Stimulated activated naive CD8-positive, alpha-beta T cell treated with anti-CD3 and anti-CD28 coated beads, Interleukin-15, amount 100 ng/mL, for 72 hours (primary cell): Measurements from ENCODE around the gene MMP25.
"Not testable (repeated sequence)": the region's sequence is repeated elsewhere in the genome, so short reads cannot be mapped to it uniquely, and the experiment has no call there.

Source experiments
- ATAC-seq: fragments of 150-1000 bp; cut with Tn5 transposase; 2 replicates; pipeline ENCODE4 v1.10.0; 2021; ENCODE audit warnings: mild to moderate bottlenecking, moderate library complexity
- DNase-seq, 2 donors: peaks; one replicate each; pipeline ENCODE4 v3.0.0; 2021 to 2022
- H3K27ac Mint-ChIP-seq, 2 donors: one replicate each; pipeline ENCODE4 v1.8.0; 2022; ENCODE audit warnings: mild to moderate bottlenecking in 2 of 2, mixed read lengths in 2 of 2, moderate library complexity in 2 of 2
- H3K27me3 Mint-ChIP-seq: one replicate; pipeline ENCODE4 v1.8.0; 2022; ENCODE audit warnings: mixed read lengths
- H3K4me1 Mint-ChIP-seq: one replicate; pipeline ENCODE4 v1.8.0; 2022; ENCODE audit warnings: mild to moderate bottlenecking, mixed read lengths
- H3K4me3 Mint-ChIP-seq, 2 donors: one replicate each; pipeline ENCODE4 v1.8.0; 2022; ENCODE audit warnings: mild to moderate bottlenecking in 2 of 2, mixed read lengths in 2 of 2, moderate library complexity in 1 of 2
- H3K9me3 Mint-ChIP-seq, 2 donors: one replicate each; pipeline ENCODE4 v1.8.0; 2022; ENCODE audit warnings: mixed read lengths in 2 of 2

The MMP25 gene

GRCh38 chr16:3083408-3083807 lies 37.0 kb downstream of the MMP25 start:
- H3K27ac Mint-ChIP-seq, H3K4me3 Mint-ChIP-seq, ATAC-seq, DNase-seq, H3K27me3 Mint-ChIP-seq: not testable (repeated sequence)
- peaks cover 13 to 14% of the 10 kb centered on the region in 2 donors for H3K9me3 Mint-ChIP-seq
- peaks cover 48% of the 10 kb centered on the region for H3K4me1 Mint-ChIP-seq

- H3K4me3 Mint-ChIP-seq, result no peak overlapping the region
- DNase-seq (no peak), ATAC-seq (no peak)
- no peak overlapping the region for H3K27ac Mint-ChIP-seq
- peaks cover 13 to 14% of the 10 kb centered on the region in 2 donors for H3K9me3 Mint-ChIP-seq
- H3K27me3 Mint-ChIP-seq, result no peaks in the 10 kb centered on the region
- peaks cover 46% of the 10 kb centered on the region for H3K4me1 Mint-ChIP-seq
Measured at GRCh38 chr16:3084491-3084890, 38.1 kb downstream of the MMP25 start.

DNA sequence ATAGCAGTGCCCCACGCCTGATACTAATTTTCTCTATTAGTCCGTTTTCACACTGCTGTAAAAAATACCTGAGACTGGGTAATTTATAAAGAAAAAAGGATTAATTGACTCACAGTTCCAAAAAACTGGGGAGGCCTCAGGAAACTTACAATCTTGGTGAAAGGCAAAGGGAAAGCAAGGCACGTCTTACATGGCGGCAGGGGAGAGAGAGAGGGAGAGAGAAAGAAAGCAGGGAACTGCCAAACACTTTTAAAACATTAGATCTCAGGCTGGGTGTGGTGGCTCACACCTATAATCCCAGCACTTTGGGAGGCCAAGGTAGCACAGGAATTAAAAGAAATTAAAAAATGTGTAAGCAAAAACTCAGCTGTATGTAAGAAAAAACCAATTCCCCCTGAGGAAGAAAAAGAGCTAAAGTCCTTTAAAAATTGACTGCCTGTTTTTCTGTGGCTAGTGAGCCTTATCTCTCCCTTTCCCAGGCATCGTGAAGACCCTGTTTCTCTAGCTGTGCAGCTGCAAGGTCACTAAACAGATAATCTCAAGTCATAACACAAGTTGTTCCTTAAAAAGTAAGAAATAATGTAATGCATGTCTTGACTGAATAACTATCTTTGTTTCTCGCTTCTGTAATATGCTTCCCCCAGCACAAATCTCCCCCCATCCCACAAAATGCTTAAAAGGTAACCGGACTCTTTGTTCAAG lies 38.8 kb downstream of the MMP25 start:
- Mint-ChIP-seq H3K27me3 (no peaks in the 10 kb centered on the region), H3K9me3 (peaks cover 7 to 8% of the 10 kb centered on the region in 2 donors), H3K4me1 (peaks cover 46% of the 10 kb centered on the region), H3K27ac (peak overlapping the region in 1 of 2 donors; percentile 15), H3K4me3 (no peak overlapping the region)
- ATAC-seq, result no peak
- no peak for DNase-seq

GRCh38 chr16:3085868-3086595 lies 39.7 kb downstream of the MMP25 start:
- H3K27ac Mint-ChIP-seq, result peak overlapping the region in 1 of 2 donors; percentile 19
- no peak for DNase-seq
- peak overlapping the region in 1 of 2 donors; percentile 15 for H3K4me3 Mint-ChIP-seq
- H3K4me1 Mint-ChIP-seq, result peaks cover 49% of the 10 kb centered on the region
- H3K27me3 Mint-ChIP-seq, result no peaks in the 10 kb centered on the region
- ATAC-seq, result no peak
- H3K9me3 Mint-ChIP-seq, result peaks cover 1% of the 10 kb centered on the region in 2 donors

GRCh38 chr16:3086596-3087242 lies 40.4 kb downstream of the MMP25 start:
- peak overlapping the region; percentile 42 to 72 for H3K27ac Mint-ChIP-seq
- peak overlapping the region; percentile 35 to 59 for H3K4me3 Mint-ChIP-seq
- DNase-seq, result no peak
- H3K27me3 Mint-ChIP-seq, result no peaks in the 10 kb centered on the region
- H3K9me3 Mint-ChIP-seq, result no peaks in the 10 kb centered on the region
- peaks cover 51% of the 10 kb centered on the region for H3K4me1 Mint-ChIP-seq
- ATAC-seq, result peak; percentile 47

- Mint-ChIP-seq H3K27ac (peak overlapping the region in 1 of 2 donors; percentile 21), H3K27me3 (no peaks in the 10 kb centered on the region), H3K4me1 (peaks cover 55% of the 10 kb centered on the region), H3K4me3 (no peak overlapping the region), H3K9me3 (no peaks in the 10 kb centered on the region)
- peak; percentile 52 for ATAC-seq
- no peak for DNase-seq
Measured at GRCh38 chr16:3087243-3088235, 41.2 kb downstream of the MMP25 start.

DNA sequence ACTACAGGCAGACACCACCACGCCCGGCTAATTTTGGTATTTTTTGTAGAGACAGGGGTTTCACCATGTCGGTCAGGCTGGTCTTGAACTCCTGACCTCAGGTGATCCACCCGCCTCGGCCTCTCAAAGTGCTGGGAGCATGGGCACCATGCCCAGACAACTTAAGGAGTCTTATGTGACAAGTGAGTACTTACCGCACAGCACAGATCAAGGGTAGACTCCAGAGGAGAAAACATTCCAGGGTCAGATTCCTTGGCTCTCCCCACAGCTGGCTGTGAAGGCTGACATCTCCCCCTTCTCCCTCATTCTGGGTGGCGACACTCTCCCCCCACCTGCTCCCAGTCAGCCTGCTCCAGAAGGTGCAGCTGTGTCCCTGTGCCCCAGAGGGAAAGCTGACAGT lies 42.1 kb downstream of the MMP25 start:
- Mint-ChIP-seq H3K27me3 (no peaks in the 10 kb centered on the region), H3K4me3 (peak overlapping the region in 1 of 2 donors; percentile 13), H3K4me1 (peaks cover 55% of the 10 kb centered on the region), H3K27ac (no peak overlapping the region), H3K9me3 (no peaks in the 10 kb centered on the region)
- DNase-seq (no peak), ATAC-seq (no peak)

DNA sequence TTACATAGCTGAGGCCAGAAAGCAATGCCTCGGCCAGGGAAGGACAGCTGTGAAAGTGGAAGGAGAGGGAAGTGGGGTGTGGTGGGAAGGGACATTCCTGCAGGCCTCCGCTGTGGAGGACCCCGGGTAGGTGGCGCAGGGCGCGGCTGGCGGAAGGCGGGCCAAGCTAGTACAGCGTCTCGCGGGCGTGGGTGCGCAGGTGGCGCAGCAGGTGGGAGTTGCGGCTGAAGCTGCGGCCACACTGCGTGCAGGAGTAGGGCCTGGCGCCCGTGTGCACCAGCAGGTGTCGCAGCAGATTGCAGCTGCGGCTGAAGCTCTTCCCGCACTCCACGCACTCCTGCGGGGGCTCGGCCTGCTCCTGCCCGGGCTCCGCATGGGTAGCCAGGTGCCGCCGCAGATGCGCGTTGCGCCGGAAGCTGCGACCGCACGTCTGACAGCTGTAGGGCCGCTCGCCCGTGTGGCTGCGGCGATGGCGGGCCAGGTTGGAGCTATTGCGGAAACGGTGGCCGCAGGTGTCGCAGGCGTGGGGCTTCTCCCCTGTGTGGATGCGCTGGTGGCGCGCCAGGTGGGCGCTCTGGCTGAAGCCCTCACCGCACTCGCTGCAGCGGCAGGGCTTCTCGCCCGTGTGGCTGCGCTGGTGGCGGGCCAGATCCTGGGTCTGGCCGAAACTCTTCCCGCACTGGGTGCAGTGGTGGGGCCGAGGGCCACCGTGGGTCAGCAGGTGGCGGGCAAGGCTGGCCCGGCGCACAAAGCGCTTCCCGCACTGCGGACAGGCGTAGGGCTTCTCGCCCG lies 42.8 kb downstream of the MMP25 start:
- H3K4me1 Mint-ChIP-seq, result peaks cover 55% of the 10 kb centered on the region

GRCh38 chr16:3089717-3090592 lies 43.6 kb downstream of the MMP25 start:
- Mint-ChIP-seq H3K4me1 (peaks cover 62% of the 10 kb centered on the region), H3K27me3 (no peaks in the 10 kb centered on the region), H3K27ac (no peak overlapping the region)

More for the DNA sequence above, 42.8 kb downstream of the MMP25 start:
- H3K27me3 Mint-ChIP-seq, result no peaks in the 10 kb centered on the region
- ATAC-seq, result peak; percentile 22
- no peaks in the 10 kb centered on the region for H3K9me3 Mint-ChIP-seq
- H3K27ac Mint-ChIP-seq, result no peak overlapping the region
- H3K4me3 Mint-ChIP-seq, result no peak overlapping the region
- no peak for DNase-seq

DNA sequence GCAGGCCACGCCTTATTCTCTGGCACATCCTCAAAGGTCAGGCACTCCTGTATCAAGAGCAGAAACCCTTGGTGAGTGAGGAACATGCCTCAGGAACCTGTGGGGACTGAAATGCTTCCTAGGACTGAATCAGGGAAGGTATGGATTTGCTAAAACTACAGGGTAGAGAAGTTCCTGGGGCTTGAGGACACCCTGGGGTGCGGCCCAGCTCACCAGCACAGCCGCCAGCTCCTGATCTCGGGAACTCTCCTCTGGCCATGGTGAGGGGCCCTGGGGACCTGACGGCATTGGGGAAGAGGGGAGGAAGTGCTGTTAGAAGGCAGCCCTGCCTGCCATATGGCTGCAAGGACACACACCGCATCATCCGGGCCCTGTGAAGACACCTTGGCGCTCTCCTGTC lies 45.2 kb downstream of the MMP25 start:
- Mint-ChIP-seq H3K27me3 (no peaks in the 10 kb centered on the region), H3K4me3 (no peak overlapping the region), H3K4me1 (peaks cover 61% of the 10 kb centered on the region), H3K9me3 (no peaks in the 10 kb centered on the region), H3K27ac (peak overlapping the region in 1 of 2 donors; percentile 59)
- ATAC-seq (no peak), DNase-seq (no peak)

More at GRCh38 chr16:3089717-3090592, 43.6 kb downstream of the MMP25 start:
- no peak for DNase-seq
- Mint-ChIP-seq H3K9me3 (no peaks in the 10 kb centered on the region), H3K4me3 (no peak overlapping the region)
- peak; percentile 11 for ATAC-seq

DNA sequence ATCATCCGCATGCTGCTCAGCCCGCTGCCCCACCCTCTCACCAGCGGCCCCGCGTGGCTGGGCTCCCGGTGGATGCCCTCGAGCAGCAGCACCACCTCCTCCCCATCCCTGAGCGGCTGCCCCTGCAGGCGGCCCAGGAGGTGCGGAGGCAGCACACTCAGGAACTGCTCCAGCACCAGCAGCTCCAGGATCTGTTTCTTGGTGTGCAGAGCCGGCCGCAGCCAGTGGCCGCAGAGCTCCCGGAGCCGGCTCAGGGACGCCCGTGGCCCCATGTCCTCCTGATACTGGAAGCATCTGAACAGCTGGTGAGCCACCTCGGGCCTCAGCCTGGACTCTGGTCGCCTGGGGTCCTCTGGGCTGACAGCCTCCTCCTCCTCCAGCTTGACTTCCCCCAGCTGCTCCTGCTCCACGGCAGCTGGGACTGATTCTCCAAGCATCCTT lies 46.2 kb downstream of the MMP25 start:
- Mint-ChIP-seq H3K9me3 (no peaks in the 10 kb centered on the region), H3K4me3 (no peak overlapping the region), H3K27ac (no peak overlapping the region), H3K27me3 (no peaks in the 10 kb centered on the region), H3K4me1 (peaks cover 51% of the 10 kb centered on the region)
- no peak for DNase-seq
- ATAC-seq, result no peak

DNA sequence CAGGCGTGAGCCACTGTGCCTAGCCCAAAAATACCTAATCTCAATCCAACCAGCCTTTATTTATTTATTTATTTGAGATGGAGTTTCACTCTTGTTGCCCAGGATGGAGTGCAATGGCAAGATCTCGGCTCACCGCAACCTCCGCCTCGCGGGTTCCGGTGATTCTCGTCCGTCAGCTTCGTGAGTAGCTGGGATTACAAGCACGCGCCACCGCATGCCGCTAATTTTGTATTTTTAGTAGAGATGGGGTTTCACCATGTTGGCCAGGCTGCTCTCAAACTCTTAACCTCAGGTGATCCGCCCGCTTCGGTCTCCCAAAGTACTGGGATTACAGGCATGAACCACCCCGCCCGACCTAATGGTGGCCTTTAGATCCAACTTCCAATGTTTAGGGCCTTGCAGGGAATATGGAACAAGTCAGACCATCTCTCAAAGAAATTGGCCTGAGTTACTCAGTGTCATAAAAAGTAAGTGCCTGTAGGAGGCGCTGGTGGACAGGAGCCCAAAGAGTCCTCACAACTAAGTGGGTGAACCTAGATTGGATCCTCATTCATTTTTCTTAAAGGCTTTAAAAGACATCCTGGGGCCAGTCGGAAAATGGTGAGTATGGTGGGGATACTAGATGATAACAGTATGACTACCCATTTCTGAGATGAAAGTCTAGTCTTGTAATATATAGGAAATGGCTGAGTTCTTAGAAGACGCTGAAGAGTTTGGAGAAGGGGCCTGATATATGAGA lies 48.1 kb downstream of the MMP25 start:
- peak; percentile 44 for ATAC-seq

DNA sequence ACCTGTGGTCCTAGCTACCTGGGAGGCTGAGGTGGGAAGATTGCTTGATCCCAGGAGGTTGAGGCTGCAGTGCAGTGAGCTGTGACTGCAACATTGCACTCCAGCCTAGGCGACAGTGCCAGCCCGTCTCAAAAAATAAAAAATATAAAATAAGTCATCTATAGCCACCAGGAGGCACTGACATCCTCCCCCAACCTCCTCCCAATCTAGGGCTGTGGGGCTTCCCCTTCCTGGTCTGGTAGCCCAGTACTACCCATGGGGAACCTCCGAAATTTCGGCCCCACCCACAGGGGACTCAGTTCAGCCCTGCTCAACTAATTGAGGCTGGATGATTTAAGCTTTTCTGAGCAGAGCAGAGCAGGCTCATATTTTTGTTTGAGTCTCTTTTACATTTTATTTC lies 49.5 kb downstream of the MMP25 start:
- Mint-ChIP-seq H3K4me1 (peaks cover 56% of the 10 kb centered on the region), H3K4me3 (peak overlapping the region in 1 of 2 donors; percentile 48), H3K27ac (peak overlapping the region in 1 of 2 donors; percentile 86), H3K9me3 (no peaks in the 10 kb centered on the region), H3K27me3 (peaks cover 8% of the 10 kb centered on the region)
- DNase-seq, result peak in 1 of 2 donors; percentile 79
- ATAC-seq, result peak; percentile 86

More for the DNA sequence above, 48.1 kb downstream of the MMP25 start:
- H3K9me3 Mint-ChIP-seq, result no peaks in the 10 kb centered on the region
- peaks cover 48% of the 10 kb centered on the region for H3K4me1 Mint-ChIP-seq
- no peak overlapping the region for H3K4me3 Mint-ChIP-seq
- H3K27me3 Mint-ChIP-seq, result peaks cover 8% of the 10 kb centered on the region
- H3K27ac Mint-ChIP-seq, result peak overlapping the region in 1 of 2 donors; percentile 87
- DNase-seq, result peak in 1 of 2 donors; percentile 58
